ENCODE data around the gene NDUFAF4. TPM values are rescaled to one million over a fixed set of nuclear protein-coding genes. Genes with fewer than 3 reads are reported as not detected.

Gene NDUFAF4
- 10 to 100 TPM in 2 of 3 donors, 1 to 10 TPM in 1; 9.8 to 26.6 (median 14.1) TPM for total RNA-seq

DNA sequence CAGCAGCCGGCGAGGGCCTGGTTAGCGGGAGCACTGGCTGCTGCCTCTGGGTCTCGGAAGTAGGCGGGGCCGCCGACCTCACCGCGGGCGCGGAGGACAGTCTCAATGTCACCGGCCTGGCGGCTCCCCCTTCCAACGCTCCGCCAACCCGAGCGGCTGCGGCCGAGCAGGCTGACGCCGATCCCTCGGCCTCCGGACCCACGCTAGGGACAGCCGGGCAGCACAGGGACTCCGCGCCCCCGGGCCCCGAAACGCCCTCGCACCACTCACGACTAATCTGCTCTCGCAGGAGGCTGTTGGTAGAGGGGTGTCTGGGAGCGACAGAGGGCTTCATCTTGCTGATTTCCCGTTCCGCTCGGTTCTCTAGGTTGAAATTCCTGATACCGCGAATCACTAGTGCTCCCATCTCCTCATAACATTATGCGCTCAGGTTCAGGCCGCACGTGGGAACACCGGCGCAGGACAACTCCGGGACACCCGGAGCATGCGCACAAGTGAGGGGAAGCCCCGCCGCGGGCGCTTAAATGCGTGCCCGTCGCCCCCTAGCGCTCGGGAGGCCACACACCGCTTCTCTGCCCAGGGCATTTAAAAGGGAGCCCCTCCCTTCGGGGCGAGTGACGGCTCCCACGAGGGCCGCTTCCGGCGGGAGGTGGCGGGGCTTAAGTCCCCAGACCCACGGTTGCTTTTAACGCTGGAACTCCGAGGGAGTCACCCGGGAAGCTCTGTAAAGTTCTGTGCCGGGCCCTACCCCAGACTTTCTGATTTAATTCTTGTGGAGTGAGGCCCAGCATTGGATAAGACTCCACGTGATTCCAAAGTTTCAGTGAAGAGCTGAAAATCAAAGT lies at the start of gene NDUFAF4:
Gene NDUFAF4 (minus strand): TSS at position 496 of the 845 bp plus-strand sequence. CDS start 90 bp downstream, at position 406.
- peaks cover 7% of the 10 kb centered on the region for H3K36me3 ChIP-seq
- no peaks in the 10 kb centered on the region for H3K9me3 ChIP-seq
- no peaks in the 10 kb centered on the region for H3K27me3 ChIP-seq
- intact Hi-C loops (cut with DNase I; ENCODE audit: low total_unique reads): no loop called here
- peak within 1 kb of the TSS; percentile 62 to 92 (median 86) for H3K4me3 ChIP-seq
- DNase-seq (ENCODE audit: low spot score in 2 of 2): peak; percentile 87 to 94
- H3K4me1 ChIP-seq: peaks cover 0 to 7% of the 10 kb centered on the region in 2 donors
- peak within 1 kb of the TSS; percentile 88 to 92 for H3K27ac ChIP-seq
- TF ChIP-seq CTCF (IDR thresholded peaks at IDR 0.05) (peak; percentile 39 to 91 (median 85)), POLR2AphosphoS5 (IDR thresholded peaks at IDR 0.05) (peak; percentile 33 to 53 (median 45)), POLR2A (IDR thresholded peaks at IDR 0.05) (peak; percentile 37)

DNA sequence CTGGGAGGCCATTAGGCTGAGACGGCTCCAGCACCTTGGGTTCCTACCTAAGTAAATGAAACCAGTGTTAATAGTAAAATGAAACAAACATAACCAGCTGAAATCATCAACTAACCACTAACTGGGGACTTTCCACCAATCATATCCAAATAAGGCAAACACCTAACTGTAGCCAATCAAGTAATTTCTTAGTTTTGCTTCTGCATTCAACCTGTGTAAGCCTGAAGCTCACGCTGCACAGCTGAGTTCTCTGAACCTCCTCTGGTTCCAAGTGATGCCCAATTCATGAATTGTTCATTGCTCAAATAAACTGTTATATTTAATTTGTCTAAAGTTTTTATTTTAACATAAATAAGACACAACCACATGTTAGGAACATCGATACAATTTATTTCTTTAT lies 49.4 kb upstream of the NDUFAF4 start:
- intact Hi-C loops (cut with DNase I; ENCODE audit: low total_unique reads): no loop called here
- TF ChIP-seq POLR2AphosphoS5 (IDR thresholded peaks at IDR 0.05): no peak
- no peak for TF ChIP-seq POLR2A (IDR thresholded peaks at IDR 0.05)
- no peak for TF ChIP-seq CTCF (IDR thresholded peaks at IDR 0.05)
- H3K27ac ChIP-seq: no peak overlapping the region
- no peak overlapping the region for H3K4me3 ChIP-seq
- no peaks in the 10 kb centered on the region for H3K4me1 ChIP-seq
- no peaks in the 10 kb centered on the region for H3K9me3 ChIP-seq
- no peaks in the 10 kb centered on the region for H3K36me3 ChIP-seq
- no peaks in the 10 kb centered on the region for H3K27me3 ChIP-seq
- DNase-seq (ENCODE audit: low spot score in 2 of 2): no peak

- no peak overlapping the region for H3K27ac ChIP-seq
- no peaks in the 10 kb centered on the region for H3K27me3 ChIP-seq
- H3K36me3 ChIP-seq: no peaks in the 10 kb centered on the region
- no peaks in the 10 kb centered on the region for H3K9me3 ChIP-seq
- H3K4me3 ChIP-seq: no peak overlapping the region
- intact Hi-C loops (cut with DNase I; ENCODE audit: low total_unique reads): no loop called here
- DNase-seq (ENCODE audit: low spot score in 2 of 2): no peak
- H3K4me1 ChIP-seq: no peaks in the 10 kb centered on the region
- no peak for TF ChIP-seq POLR2AphosphoS5 (IDR thresholded peaks at IDR 0.05)
- TF ChIP-seq POLR2A (IDR thresholded peaks at IDR 0.05): no peak
- TF ChIP-seq CTCF (IDR thresholded peaks at IDR 0.05): no peak
Observed at GRCh38 chr6:96943555-96944215, 46.0 kb upstream of the NDUFAF4 start.

- no peaks in the 10 kb centered on the region for H3K9me3 ChIP-seq
- no peaks in the 10 kb centered on the region for H3K36me3 ChIP-seq
- no peak for DNase-seq (ENCODE audit: low spot score in 2 of 2)
- TF ChIP-seq CTCF (IDR thresholded peaks at IDR 0.05) (no peak), POLR2AphosphoS5 (IDR thresholded peaks at IDR 0.05) (no peak), POLR2A (IDR thresholded peaks at IDR 0.05) (no peak)
- H3K27me3 ChIP-seq: no peaks in the 10 kb centered on the region
- no peak overlapping the region for H3K4me3 ChIP-seq
- H3K4me1 ChIP-seq: no peaks in the 10 kb centered on the region
- H3K27ac ChIP-seq: no peak overlapping the region
- intact Hi-C loops (cut with DNase I; ENCODE audit: low total_unique reads): no loop called here
Observed at GRCh38 chr6:96942676-96943075, 45.0 kb upstream of the NDUFAF4 start.

- Histone ChIP-seq H3K27ac (no peak overlapping the region), H3K9me3 (no peaks in the 10 kb centered on the region), H3K4me1 (no peaks in the 10 kb centered on the region), H3K4me3 (no peak overlapping the region), H3K36me3 (no peaks in the 10 kb centered on the region), H3K27me3 (no peaks in the 10 kb centered on the region)
- intact Hi-C loops (cut with DNase I; ENCODE audit: low total_unique reads): no loop called here
- TF ChIP-seq POLR2AphosphoS5 (IDR thresholded peaks at IDR 0.05) (no peak), POLR2A (IDR thresholded peaks at IDR 0.05) (no peak), CTCF (IDR thresholded peaks at IDR 0.05) (no peak)
- DNase-seq (ENCODE audit: low spot score in 2 of 2): no peak
Observed at GRCh38 chr6:96940322-96940721, 42.6 kb upstream of the NDUFAF4 start.

All from breast epithelium (tissue), 4 donors.